ENCODE measurements around the gene MT1A. TPM values are rescaled to one million over a fixed set of nuclear protein-coding genes. Genes with fewer than 3 reads are reported as not detected.
A peak's percentile ranks its signal among the peaks of the same experiment; 100 is the strongest.

Gene MT1A
- total and polyA plus RNA-seq, 2 donors (not counting 3 experiments of a cell fraction or from before 2014, with no cell fraction given) = 6.5 to 8.4 TPM

DNA sequence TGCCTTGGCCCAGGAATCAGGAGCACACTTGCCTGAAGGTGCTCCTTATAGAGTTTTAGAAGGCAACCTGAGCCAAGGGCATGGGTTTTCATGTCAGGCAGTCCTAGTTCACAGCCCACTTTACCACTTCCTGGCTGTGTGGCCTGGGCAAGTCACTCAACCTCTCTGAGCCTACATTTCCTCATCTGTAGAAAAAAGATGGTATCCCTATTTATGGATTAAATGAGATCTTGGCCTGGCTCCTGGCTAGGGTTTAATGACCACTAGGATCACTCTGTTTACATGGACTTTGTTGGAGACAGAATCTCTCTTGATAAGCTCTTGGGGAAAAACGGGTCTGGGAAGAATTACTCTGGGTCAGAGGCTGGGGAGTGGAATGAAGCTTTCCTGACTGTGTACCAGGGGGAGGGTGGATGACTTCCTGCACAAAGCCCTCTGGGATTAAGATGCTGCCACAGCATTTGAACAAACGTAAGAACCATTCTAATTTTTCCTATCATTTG, 27.8 kb upstream of the MT1A start:
- no TSS peak for BruUV-seq (replicated peaks)
- Histone ChIP-seq H3K36me3 (ENCODE audit: control insufficient read depth in 2 of 2, extremely low read depth in 1 of 2, insufficient read depth in 2 of 2, low read length in 2 of 2) (no peaks in the 10 kb centered on the region), H3K4me1 (ENCODE audit: control insufficient read depth, extremely low read depth, insufficient read depth, low read length) (peaks cover 74% of the 10 kb centered on the region), H3K4me3 (replicated peaks in 1 of 3; ENCODE audit: insufficient read depth in 1 of 3, low read depth in 1 of 3, low read length in 3 of 3) (peak overlapping the region in 1 of 3 experiments; percentile 93), H4K20me1 (replicated peaks; ENCODE audit: control insufficient read depth, extremely low read depth, insufficient read depth, low read length) (no peaks in the 10 kb centered on the region), H3K9me3 (replicated peaks; ENCODE audit: control insufficient read depth, insufficient read depth, low read length) (no peaks in the 10 kb centered on the region), H3K79me2 (ENCODE audit: control insufficient read depth, insufficient read depth, low read length) (peaks cover 28% of the 10 kb centered on the region), H3K27ac (ENCODE audit: insufficient read depth, low read depth, low read length) (peak overlapping the region; percentile 99), H3K9ac (replicated peaks; ENCODE audit: extremely low read depth, insufficient read depth, low read length) (peak overlapping the region; percentile 95), H3K27me3 (ENCODE audit: control insufficient read depth in 2 of 2, insufficient read depth in 2 of 2, low read length in 2 of 2) (no peaks in the 10 kb centered on the region), H3K9me1 (replicated peaks; ENCODE audit: control insufficient read depth, extremely low read depth, insufficient read depth, low read length) (no peaks in the 10 kb centered on the region), H2AFZ (ENCODE audit: low read depth, low read length) (no peak overlapping the region), H3K4me2 (ENCODE audit: insufficient read depth, low read length) (peak overlapping the region; percentile 81)
- ChIA-PET POLR2A (interaction anchor here (4.5 kb wide), 1 partner anchor 15 kb away, joined by 51 read pairs; the partner anchor contains the start of gene MT1E), CTCF (interaction anchor here (1.2 to 2.5 kb wide), 4 partner anchors 10 to 97 kb away, joined by 3 to 8 read pairs (median 5); no protein-coding TSS in a partner anchor)
- no peak for TF ChIP-seq JUN (IDR thresholded peaks at IDR 0.05; ENCODE audit: borderline replicate concordance, insufficient read depth, insufficient read length, low read depth)
- no peak for TF ChIP-seq POLR2A (IDR thresholded peaks at IDR 0.05; ENCODE audit: low read depth, low read length)
- TF ChIP-seq FOS (IDR thresholded peaks at IDR 0.05; ENCODE audit: borderline replicate concordance, insufficient read depth, low read length) = no peak
- TF ChIP-seq EZH2 (IDR thresholded peaks at IDR 0.05; ENCODE audit: borderline replicate concordance, low read depth, low read length, severe bottlenecking) = no peak
- no peak for TF ChIP-seq MYC (IDR thresholded peaks at IDR 0.05; ENCODE audit: low read depth, low read length)
- TF ChIP-seq POLR2AphosphoS5 (IDR thresholded peaks at IDR 0.05; ENCODE audit: insufficient read depth, low read depth, low read length) = no peak
- no peak for TF ChIP-seq GATA2 (IDR thresholded peaks at IDR 0.05; ENCODE audit: insufficient read depth, insufficient read length, low read depth, low read length)
- TF ChIP-seq, protein P1, sequence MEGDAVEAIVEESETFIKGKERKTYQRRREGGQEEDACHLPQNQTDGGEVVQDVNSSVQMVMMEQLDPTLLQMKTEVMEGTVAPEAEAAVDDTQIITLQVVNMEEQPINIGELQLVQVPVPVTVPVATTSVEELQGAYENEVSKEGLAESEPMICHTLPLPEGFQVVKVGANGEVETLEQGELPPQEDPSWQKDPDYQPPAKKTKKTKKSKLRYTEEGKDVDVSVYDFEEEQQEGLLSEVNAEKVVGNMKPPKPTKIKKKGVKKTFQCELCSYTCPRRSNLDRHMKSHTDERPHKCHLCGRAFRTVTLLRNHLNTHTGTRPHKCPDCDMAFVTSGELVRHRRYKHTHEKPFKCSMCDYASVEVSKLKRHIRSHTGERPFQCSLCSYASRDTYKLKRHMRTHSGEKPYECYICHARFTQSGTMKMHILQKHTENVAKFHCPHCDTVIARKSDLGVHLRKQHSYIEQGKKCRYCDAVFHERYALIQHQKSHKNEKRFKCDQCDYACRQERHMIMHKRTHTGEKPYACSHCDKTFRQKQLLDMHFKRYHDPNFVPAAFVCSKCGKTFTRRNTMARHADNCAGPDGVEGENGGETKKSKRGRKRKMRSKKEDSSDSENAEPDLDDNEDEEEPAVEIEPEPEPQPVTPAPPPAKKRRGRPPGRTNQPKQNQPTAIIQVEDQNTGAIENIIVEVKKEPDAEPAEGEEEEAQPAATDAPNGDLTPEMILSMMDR (IDR thresholded peaks at IDR 0.05; ENCODE audit: extremely low read depth in 1 of 2, insufficient read depth in 1 of 2, low read depth in 1 of 2, low read length in 2 of 2) = no peak
- FAIRE-seq (peak; percentile 15), DNase-seq (ENCODE audit: low read depth, low spot score) (no peak)
- dilution Hi-C loops (cut with MboI; ENCODE audit: extremely low pct_ligation_motif_present, low sequenced_read_pairs) (no loop called here), intact Hi-C loops (cut with micrococcal nuclease) (no loop called here)
